HG02759 (cell line): ENCODE data around the gene HYLS1.

ENCODE experiments used
- ATAC-seq: cut with Tn5 transposase; IDR thresholded peaks from one replicate; pipeline ENCODE4 v1.9.1; 2021; ENCODE audit warnings: mild to moderate bottlenecking, moderate library complexity; ENCODE audit not compliant: unreplicated experiment

The HYLS1 gene

GRCh38 chr11:125931668-125932067 lies 44.2 kb downstream of the HYLS1 start:
- no peak for ATAC-seq

- no peak for ATAC-seq
These were observed 44.8 kb downstream of the HYLS1 start for GRCh38 chr11:125932301-125932700.

DNA sequence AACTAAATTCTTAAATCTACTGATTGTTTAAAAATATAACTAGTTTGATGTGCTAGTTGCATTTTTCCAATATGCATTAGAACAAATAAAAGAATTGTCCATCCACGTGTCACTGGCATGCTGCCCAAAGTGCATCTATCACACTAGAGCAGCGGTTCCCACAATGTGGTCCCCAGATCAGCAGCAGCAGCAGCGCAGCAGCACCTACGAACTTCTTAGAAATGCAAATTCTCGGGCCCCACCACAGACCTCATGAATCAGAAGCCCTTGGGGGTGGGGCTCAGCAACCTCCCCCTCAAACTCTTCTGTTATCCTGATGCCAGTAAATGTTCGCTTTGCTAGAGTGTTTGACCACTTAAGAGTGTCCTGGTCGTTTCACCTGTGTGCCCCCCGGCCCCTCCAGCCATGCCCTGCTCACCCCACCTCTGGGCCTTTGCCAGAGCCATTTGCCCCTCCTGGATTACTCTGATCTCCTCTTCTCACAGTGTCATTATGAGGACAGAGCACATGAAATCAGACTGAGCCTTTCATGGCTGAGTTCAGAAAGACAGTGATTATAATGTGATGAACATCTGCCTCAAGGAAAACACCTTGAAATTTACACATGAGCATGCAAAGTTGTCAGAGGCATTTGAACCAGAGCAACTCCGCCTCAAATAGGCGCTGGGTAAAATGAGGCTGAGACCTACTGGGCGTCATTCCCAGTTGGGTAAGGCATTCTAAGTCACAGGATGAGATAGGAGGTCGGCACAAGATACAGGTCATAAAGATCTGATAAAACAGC lies 45.8 kb downstream of the HYLS1 start:
- ATAC-seq, result no peak

DNA sequence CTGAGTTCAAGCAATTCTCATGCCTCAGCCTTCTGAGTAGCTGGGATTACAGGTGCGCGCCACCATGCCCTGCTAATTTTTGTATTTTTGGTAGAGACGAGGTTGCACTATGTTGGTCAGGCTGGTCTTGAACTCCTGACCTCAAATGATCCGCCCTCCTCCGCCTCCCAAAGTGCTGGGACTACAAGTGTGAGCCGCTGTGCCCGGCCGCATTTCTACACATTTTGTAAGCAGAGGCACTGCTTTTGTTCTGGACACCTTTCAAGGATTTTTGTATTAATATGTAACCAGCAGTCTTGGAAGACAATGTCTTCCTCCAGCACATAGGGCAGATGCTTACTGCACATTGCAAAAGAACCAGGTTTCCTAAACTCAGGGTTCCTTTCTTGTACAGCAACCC lies 47.0 kb downstream of the HYLS1 start:
- ATAC-seq, result no peak

DNA sequence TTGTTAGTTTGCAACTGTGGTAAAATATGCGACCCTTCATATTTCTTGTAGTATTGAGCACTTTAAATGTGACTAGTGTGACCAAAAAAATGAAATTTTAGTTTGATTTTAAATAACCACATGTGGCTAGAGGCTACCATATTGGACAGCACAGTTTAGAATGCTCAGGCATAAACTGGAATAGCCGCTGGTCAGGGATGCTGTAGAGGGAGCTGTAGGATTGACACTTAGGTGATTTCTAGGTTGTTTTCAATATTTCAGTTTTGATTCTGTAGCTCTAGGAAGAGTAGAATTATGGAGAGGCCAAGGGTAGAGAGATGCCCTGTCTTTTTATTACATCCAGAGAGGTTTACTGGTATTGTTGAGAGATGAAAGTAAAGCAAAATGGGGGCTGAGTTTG lies 47.6 kb downstream of the HYLS1 start:
- no peak for ATAC-seq

GRCh38 chr11:125935618-125936199 lies 48.2 kb downstream of the HYLS1 start:
- ATAC-seq, result no peak

GRCh38 chr11:125938418-125938817 lies 51.0 kb downstream of the HYLS1 start:
- ATAC-seq, result no peak

- ATAC-seq, result no peak
These were observed 51.6 kb downstream of the HYLS1 start for GRCh38 chr11:125939081-125939521.

- no peak for ATAC-seq
These were observed 52.7 kb downstream of the HYLS1 start for GRCh38 chr11:125940145-125940544.

GRCh38 chr11:125941267-125941618 lies 53.8 kb downstream of the HYLS1 start:
- ATAC-seq, result no peak

DNA sequence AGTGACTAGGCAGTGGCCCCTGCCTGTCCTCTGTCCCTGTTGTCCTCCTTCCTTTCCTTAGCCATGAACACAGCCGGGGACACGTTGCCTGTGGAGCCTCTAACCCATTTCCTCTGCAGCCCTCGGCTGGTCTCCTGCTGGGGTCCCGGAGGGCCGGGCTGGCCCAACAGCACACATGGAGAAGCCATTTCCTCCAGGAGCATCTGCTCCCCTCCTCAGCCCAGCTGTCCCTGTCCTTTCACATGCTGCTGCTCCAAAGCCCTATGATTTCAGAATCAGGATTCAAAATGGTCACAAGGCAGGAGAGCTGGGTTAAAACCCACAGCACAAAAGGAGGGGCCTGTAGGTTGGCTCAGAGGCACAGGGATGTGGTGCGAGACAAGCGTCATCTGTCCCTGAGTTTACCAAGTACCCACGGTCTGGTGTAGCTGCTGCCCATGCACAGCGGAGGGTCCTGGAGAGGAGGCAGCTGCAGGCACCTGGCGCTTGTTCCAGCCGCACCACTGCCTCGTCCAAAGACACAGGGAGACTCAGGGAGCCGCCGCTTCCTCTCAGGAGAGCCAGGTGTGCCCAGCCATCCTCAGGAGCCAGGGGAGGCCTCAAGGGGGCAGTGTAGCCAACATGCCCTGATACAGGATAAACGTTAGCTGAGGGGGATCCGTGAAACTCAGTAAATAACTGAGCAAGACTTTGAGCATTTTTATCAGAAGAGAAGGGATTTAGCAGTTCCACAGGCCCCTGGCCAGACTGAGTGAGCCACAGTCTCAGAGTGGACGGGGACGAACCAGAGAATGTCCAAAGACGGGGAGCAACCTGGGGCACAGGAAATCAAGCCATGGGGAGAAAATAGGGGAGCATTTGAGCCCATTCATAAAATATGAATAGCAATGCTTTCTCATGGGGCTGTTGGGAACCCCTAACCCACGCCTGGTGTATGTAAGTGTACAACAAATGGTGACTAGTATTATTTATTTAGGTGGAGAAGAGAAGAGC lies 54.4 kb downstream of the HYLS1 start:
- no peak for ATAC-seq

- no peak for ATAC-seq
These were observed 55.4 kb downstream of the HYLS1 start for GRCh38 chr11:125942771-125943428.

DNA sequence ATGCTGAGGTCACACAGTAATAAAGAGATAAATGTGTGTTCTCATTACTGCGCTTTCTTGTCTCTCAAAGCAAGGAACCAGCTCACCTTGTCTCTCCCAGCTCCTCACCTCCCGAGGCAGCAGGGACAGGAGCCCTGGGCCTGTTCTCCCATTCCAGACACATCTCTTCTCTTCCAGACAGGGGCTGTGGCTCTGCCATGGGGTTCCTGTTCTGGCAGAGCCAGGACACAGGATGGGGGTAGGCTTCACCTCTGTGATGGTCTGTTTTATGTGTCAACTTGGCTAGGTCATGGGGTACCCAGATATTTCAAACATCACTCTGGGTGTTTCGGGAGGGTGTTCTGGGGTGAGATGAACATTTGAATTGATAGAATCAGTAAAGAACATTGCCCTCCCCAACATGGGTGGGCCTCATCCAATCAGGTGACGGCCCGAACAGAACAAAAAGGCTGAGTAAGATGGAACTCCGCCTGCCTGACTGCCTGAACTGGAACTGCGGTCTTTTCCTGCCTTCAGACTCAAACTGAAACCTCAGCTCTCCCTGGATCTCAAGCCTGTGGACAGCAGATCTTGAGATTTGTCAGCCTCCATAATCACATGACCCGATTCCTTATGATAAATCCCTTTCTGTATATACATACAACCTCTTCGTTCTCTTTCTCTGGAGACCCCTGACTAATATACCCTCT lies 56.3 kb downstream of the HYLS1 start:
- no peak for ATAC-seq

- no peak for ATAC-seq
These were observed 57.0 kb downstream of the HYLS1 start for GRCh38 chr11:125944350-125945010.

DNA sequence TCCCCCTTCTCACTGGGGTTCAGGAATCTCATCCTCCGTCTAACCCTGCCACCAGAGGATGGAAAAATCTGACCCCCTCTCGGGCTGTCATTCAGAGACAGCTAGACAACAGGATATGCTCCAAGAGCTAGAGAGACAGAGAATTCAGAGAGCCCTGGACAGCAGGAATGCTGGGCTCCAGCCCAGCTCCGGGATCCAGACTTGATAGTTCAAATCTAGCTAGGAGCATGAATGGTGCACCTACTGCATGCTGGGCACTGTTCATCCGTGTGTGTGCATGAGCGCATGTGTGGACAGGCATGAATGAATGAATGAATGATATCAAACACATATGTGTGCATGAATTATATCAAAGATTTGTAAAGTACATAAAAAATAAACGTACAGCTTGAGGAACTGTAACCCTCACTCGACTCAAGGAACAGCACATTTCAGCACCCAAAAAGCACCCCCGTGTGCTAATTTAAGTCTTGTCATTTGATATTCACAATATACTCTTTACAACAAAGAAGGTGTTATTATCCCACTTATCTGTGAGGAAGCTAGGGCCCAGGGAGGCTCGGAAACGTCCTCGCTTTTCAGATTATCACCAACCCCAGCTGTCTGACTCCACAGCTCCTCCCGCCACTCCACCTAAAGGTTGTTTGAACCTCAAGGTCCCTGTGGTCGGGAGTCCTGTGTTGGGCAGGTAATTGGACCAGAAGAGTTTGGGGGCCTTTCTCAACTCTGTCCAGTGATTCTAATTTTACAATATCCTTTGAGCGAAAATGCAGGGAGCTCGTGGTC lies 57.7 kb downstream of the HYLS1 start:
- ATAC-seq, result no peak

DNA sequence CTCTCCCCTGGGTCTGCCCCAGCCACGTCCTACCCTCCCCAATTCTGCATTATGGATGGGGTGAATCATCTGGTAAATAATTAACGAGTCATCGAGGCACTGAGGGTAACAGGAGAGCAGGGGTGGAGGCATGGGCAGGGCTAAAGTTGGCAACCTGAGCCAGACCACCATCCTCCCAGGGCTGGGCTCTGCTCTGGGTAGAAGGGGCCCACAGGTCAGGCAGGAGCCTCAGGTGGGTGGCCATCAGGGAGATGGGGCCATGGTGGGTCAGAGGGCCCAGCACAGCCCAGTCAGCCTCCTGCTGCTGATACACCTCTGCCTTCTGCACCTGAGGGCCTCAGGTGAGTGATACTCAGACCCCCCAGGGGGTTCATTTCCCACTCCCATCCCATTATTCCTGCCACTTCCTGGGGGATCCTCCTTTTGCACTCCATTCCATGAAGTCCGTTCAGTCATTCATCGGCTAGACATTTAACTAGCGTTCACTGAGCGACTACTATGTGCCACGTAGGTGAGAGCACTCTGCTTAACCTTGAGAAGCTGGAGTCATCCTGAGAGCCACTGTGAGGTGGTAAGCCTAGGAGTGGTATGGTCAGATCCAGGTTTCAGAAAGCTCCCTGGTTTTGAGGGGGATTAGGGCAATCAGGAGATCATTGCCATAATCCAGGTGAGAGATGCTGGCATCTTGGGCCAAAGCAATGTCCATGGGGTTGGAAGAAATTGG lies 58.5 kb downstream of the HYLS1 start, which contains the start of gene VSIG10L2:
Gene VSIG10L2 (plus strand): TSS at position 248 of the 724 bp plus-strand sequence. CDS start 12 bp downstream, at position 260.
- no peak for ATAC-seq

DNA sequence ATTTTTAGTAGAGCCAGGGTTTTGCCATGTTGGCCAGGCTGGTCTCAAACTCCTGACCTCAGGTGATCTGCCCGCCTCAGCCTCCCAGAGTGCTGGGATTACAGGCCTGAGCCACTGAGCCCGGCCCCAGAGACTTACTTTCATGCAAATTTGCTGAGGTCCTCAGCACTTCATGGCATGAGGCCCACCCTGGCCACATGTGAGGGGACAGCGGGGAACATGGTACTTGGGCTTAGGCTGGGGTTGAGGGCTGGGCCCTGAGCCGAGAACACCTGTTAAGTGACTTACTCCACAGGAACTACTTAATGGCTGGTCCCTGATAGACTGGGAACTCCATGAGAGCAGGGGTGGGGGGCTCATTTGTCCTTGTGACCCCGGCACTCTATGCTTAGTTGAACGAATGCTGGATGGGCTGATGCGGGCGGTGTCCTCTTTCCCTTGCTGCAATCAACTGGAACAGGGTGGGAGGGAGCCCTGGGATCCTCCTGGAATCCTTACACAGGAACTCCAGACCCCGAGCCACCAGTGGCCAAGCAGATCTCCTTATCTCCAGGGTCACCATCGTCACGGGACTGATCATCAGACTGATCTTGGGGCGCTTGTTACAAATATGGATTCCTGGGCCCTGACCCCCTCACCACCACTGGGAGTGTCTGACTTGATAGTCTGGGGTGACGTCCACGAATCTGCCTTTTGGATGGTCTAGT lies 59.4 kb downstream of the HYLS1 start:
- no peak for ATAC-seq
